Activated CD8-positive, alpha-beta memory T cell treated with anti-CD3 and anti-CD28 coated beads for 1 hour (primary cell): ENCODE measurements around the gene NIPAL1.
"Not testable (repeated sequence)": the region's sequence is repeated elsewhere in the genome, so short reads cannot be mapped to it uniquely, and the experiment has no call there.

ENCODE experiments used
- DNase-seq, 2 donors: peaks; one replicate each; pipeline ENCODE4 v3.0.0-alpha.2; 2020; ENCODE audit warnings: low read depth in 1 of 2; ENCODE audit errors: extremely low read depth in 1 of 2

The NIPAL1 gene

DNA sequence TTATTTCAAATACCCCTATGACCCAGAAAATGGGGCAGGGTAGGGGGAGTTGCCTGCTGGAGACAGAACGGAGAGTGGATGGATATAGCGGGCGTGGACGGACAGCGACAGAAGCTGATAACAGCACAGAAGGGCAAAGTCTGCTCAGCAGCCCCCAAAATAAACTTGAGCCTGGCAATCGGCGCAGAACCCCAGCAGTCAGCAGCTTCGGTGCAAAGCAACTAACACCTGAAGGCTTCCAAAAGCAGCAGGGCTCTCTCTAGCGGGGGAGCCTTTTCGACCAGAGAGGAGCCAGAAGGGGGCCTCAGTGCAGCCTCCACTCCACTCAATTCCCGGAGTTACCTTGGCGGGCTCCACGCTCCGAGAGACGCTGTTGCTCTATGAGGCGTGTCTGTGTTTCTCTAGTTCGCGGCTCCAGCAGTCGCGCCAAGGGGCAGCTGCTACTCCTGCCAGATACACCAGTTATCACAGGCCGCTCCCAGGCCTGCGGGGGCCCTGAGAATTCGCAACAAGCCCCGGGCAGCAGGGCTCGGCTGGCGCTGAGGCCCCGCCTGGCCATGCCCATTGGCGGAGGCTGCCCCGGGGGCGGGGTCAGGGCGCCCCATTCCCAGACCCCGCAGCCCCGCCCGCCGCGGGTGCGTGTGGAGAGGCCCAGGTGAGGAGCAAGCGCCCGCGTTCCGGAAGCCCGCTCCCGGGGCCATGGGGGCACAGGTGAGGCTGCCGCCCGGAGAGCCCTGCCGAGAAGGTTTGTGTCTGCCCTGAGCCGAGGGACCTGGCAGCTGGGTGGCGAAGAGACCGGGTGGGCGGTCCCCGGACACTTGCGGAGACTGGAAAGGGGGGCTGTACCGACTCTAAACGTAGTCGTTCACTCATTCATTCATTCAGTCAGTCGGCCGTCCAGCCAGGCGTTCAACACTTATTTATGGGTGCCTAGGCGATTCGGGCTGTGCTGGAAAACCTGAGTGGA lies at the start of gene NIPAL1, which contains the start of gene CNGA1:
TSS of gene NIPAL1 (plus strand) at position 632 of the 967 bp plus-strand sequence. CDS start at position 700, 68 bp downstream.
TSS of gene CNGA1 (minus strand) at position 541 of the 967 bp plus-strand sequence. CDS start 63,992 bp downstream, outside the sequence.
- DNase-seq = peak; percentile 34 to 53

DNA sequence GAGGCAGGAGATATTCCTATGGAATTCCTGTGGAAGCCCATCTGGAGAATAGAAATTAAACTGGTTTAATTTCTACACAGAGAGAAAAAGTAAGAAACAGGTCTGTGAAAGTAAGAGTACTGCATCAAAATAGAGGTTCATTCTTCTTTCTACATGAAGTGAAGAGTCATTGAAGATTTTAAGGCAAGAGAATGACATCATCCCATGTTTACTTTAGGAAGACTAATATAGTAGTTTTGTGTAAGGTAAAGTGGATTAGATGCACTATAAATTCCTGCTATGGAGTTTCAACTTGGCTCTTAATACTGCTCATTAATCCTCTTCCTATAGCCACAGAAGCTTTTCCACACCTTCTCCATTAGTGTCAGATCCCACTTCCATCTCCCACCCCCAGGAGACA lies 47.7 kb upstream of the NIPAL1 start:
- no peak for DNase-seq

DNA sequence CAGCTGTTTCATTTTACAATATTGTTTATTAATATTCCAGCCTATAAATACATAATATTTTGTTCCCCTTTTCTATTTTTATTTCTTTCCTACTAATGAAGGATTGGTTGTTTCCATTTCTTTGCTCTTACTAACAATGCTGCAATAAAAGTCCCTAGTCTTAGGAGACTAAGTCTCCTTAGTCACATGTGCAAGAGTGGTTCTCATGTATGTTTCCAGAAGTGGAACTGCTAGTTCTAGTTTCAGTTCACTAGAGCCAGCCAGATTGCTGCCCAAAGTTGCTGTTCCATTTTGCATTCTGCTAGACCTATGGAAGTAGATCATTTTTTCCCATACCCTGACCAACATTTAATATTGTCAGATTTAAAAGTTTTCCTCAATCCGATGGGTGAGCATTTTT lies 44.4 kb upstream of the NIPAL1 start:
- DNase-seq = no peak

GRCh38 chr4:47972721-47973120 lies 43.9 kb upstream of the NIPAL1 start:
- DNase-seq = no peak

GRCh38 chr4:47974566-47974965 lies 42.0 kb upstream of the NIPAL1 start:
- no peak for DNase-seq

DNA sequence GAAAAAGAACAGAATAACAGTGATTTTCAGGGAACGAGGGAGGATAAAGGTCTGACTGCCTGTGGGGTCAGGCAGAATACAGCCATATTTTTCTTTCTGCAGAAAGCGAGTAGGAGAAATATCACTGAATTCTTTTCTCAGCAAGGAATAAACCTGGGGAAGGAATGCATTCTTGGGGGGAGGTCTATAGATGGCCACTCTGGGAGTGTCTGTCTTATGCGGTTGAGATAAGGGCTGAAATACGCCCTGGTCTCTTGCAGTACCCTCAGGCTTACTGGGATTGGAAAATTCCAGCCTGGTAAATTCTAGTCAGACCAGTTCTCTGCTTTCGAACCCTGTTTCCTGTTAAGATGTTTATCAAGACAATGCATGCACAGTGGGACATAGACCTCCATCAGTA lies 26.4 kb upstream of the NIPAL1 start:
- no peak for DNase-seq

- not testable (repeated sequence) for DNase-seq
Observed at GRCh38 chr4:47992475-47992874, 24.1 kb upstream of the NIPAL1 start.

DNA sequence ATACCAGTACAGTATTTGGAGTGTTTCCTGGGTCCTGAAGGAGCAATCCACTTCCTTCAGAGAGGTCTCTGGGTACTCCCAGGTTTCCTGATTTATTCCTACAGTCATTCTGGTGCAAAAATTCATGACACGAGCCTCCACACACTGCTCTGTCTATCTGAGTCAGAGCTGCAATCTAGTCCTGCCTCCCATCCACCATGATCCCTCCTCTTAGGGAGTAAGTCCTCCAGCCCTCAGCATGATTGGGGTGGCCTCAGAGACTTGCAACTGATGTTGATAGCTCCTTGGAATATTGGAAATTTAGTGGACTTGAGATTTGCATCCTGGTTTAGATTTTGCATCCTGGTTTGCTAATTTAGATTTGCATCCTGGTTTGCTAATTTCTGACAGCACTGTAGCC lies 20.6 kb upstream of the NIPAL1 start:
- DNase-seq = no peak

- no peak for DNase-seq
Observed at GRCh38 chr4:48002267-48002666, 14.3 kb upstream of the NIPAL1 start.

GRCh38 chr4:48003568-48003967 lies 13.0 kb upstream of the NIPAL1 start:
- not testable (repeated sequence) for DNase-seq

DNA sequence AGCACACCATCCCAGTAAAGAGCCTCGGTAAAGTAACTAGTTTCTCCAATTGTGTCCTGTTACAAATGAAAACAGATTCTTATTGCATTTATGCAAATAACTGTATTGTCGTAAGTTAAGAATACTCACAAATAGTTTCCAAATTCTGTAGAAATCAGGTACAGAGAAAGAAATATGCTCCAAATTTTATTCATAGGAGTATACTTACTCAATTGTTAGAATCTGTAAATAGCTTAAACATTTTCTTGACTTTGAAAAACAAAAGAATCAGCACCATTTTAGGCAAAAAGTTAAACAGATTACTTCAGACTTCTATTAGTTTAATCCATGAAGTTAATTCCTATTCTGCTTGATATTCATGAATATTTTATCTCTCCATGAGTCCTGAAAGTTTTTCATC lies 10.8 kb upstream of the NIPAL1 start:
- DNase-seq = no peak

- DNase-seq = no peak
Observed at GRCh38 chr4:48008021-48008596, 8.5 kb upstream of the NIPAL1 start.

GRCh38 chr4:48010906-48011305 lies 5.7 kb upstream of the NIPAL1 start:
- DNase-seq = not testable (repeated sequence)

GRCh38 chr4:48011722-48012121 lies 4.8 kb upstream of the NIPAL1 start:
- no peak for DNase-seq

DNA sequence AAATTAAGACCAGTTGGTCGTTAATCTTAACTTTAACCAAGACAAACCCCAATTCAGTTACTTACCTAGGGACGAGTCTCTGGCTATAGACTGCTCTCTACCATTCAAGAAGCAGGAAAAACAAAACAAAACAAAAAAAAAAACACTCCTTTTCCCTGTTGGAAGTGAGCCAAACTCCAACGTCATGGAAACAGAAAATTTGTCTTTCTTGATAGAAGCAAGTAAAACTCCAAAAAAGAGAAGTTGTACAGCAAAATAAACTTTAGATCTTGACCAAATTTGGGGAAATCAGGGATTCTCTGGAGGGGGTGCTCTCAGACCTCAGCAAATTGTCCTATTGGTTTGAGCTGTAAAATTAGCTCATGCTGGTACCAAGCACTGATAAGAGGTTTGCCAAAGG lies 3.7 kb upstream of the NIPAL1 start:
- DNase-seq = no peak

DNA sequence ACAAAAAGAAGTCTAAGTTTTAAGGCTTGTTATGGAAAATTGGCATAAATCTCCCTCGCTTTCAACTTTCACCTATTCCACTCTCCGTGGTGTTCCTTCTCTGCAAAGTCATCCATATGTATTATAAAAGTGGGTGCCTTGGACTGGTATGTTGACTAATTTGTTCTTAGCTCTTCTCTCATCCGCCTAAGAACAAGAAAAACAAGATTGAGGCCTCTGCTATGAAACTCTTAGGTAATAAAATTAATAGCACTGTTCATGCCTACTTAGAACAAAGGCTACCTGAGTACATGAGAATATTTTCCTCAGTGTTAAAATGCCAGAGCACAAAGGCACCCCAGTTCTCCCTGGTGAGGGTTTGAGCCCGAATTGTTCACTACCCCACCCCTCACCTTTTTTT lies 1.4 kb upstream of the NIPAL1 start:
- DNase-seq = no peak

DNA sequence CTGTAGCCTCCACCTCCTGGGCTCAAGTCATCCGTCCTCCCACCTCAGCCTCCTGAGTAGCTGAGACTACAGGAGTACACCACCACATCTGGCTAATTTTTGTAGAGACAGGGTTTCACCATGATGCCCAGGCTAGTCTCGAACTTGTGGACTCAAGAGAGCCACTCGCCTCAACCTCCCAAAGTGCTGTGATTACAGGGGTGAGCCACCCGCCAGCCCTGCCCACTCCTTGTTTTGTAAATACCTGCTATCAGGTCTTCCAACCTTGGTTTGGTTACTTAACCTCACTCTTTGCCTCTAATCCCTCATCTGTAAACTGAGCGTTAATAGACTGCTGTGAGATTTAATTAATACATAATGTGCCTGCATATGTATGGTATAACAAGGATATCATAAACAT lies 894 bp upstream of the NIPAL1 start:
- no peak for DNase-seq

DNA sequence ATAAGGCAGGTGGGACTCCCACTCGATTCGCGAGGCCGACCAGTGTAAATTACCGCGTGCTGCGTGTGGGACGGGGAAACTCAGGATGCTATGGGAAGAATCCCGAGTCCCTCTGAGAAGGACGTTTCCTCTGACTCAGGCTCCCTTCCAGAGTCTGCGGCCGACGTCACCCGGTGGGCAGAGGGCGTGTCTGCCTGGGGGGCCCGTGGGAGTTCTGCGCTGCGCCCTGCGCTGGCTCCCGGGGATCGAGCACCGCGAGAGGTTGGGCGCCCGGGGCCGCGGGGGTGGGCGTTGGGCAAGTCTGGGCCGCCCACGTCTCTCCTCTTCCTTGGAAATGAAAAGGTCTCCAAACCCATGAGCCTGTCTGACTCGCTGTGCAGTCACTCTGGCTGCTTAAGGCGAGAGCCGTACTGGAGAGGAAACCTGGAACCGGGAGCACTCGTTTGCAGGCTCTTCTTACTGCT lies 568 bp downstream of the NIPAL1 start:
- no peak for DNase-seq

- DNase-seq = no peak
Observed at GRCh38 chr4:48018112-48018511, 1.5 kb downstream of the NIPAL1 start.

DNA sequence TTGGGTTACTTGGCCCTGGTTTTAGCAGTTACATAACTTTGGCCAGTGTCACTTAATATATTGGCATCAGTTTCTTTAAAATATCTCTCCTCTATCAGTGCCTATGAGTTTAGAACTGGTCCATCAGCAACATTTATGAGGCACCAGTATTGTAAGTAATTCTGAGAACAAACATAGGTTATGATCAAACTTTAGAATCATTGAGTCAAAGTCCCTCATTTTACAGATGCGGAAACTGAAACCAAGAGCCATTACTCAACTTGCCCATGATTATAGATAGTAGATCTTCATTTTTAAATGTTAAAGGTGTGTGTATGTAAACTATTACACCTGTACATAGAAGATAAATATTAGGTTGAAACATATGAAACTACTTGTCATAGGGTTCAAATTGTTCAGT lies 4.5 kb downstream of the NIPAL1 start:
- DNase-seq = no peak

DNA sequence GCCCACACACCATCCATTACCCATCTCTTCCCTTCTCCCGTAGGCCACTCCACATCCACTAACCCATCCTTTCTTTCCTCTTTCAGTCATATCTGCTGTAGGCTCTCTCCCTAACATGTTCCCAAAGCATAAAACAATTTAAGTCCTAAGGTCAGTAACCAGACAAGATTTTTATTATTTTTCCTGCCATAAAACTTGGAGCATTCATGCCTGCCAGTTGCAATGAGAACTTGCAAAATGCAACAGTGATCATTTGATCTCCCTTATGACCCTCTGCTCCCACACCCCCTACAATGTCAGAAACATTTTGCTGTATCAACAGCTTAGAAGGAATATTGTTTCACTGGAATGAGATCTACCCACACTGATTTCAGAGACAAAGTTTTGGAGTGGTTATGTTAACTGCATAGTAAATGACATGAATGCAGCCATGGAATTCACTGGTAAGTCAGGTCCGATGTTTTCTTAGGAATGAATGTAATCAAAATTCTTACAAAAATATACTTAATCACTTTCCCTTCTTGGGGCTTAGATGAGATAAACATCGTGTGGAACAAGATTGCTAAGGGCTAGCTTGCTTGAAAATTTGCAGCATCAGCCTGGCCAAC lies 5.7 kb downstream of the NIPAL1 start:
- DNase-seq = no peak

- no peak for DNase-seq
Observed at GRCh38 chr4:48024522-48024921, 8.0 kb downstream of the NIPAL1 start.
